Heart left ventricle (tissue), 13 donors: ENCODE results near the gene RAC3.

Experiments used
- CTCF ChIP-seq, 12 donors: fragments of 200-600 bp; sonication (generic) in 4 of 12; IDR thresholded peaks; one replicate each; pipeline versions ENCODE4 v1.5.0 to v1.8.0; 2018 to 2022; ENCODE audit warnings: antibody characterized with exemption in 12 of 12, mild to moderate bottlenecking in 5 of 12
- POLR2A ChIP-seq, 2 donors: fragments of 450-650 bp; IDR thresholded peaks; one replicate each; pipeline ENCODE4 v1.6.1; 2017; ENCODE audit warnings: antibody characterized with exemption in 2 of 2, mild to moderate bottlenecking in 2 of 2, moderate library complexity in 2 of 2
- donor health status: ischemic (EF 13 %, LVEDD 7.1; RV severe dilation, severe dysfunction).
- donor health status: DM: no; HTN: yes; CAD: no.
- donor health status: DM: no; HTN: no; CAD: no.
- donor health status: ischemic (EF 25% LVEDD 6.9; RV normal size, moderate dysfunction).
- donor health status: ischemic (EF 25% LVEDD 5.7; RV mildly dilated, moderate dysfunction).
- donor health status: ischemic (EF 35%, LVEDD 5.7; RV mildly dilated, moderate dysfunction).
- donor health status: nonischemic (EF 11% LVEDD 7.7; RV severe dilation, severe dysfunction).
- donor health status: DM: yes; HTN: yes; CAD: no.
- donor health status: PGD.
- donor health status: ischemic (EF 29% LVEDD 5.4; RV normal size, mild dysfunction).
- donor health status: nonischemic (EF 23%, LVEDD 6.1; RV moderate dilation, normal function).

DNA sequence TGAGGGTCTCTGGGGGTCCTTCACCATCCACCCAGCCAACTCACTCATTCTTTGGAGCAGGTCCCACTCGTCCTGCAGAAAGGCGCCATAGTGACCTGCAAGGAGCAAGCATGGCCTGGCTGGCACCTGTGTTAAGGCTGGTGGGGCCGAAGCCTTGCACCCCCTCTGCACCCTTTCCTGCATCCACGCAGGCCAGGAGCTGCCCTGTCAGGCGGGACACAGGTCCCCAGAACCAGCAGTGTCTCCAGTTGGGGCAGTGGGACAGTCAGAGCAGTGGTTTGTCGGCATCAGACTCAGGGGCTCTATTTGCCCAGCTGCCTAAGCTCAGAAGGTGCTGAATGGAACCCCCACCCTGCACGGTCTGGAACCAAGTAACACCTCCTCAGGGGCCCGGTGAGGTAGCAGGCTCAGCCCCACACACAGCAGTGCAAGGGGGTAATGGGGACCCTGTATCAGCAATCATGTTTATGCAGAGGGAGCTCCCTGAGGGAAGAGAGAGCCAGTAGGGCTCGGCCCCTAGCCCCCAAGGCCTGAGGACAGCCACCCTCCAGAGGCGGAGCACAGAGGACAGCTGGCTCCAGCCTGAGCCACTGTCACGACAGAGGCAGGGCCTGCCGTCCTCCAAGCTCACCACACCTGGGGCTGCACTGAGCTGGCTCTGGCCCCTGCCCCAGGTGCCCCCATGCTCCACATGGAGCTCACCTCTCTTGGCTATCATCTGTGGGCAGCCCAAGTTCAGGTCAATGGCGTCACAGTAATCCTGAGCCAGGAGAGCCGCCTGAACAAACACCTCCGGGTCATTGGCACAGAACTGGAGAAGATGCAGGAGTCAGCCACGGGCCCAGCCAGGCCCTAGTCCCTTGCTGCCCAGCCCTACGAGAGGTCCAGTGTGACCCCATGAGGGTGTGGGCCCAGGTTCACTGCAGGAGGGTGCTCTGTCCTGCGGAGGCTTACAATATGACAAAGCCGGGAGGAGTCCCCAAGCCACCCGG, 32.2 kb downstream of the RAC3 start:
- TF ChIP-seq CTCF (IDR thresholded peaks at IDR 0.05) (no peak), POLR2A (IDR thresholded peaks at IDR 0.05) (no peak)
